HepG2 (cell line): ENCODE measurements around the gene DLX1. TPM values are rescaled to one million over a fixed set of nuclear protein-coding genes. Genes with fewer than 3 reads are reported as not detected.

ENCODE experiments used
- CENPT ChIP-seq: sonication (generic); formaldehyde crosslinking; IDR thresholded peaks from 2 replicates; pipeline ENCODE4 v1.8.0; 2022; ENCODE audit warnings: low read depth, mild to moderate bottlenecking, moderate library complexity, missing genetic modification reagents
- HOXA7 ChIP-seq: sonication (generic); formaldehyde crosslinking; IDR thresholded peaks from 2 replicates; pipeline ENCODE4 v1.8.1; 2022; ENCODE audit warnings: mild to moderate bottlenecking, missing genetic modification reagents, moderate library complexity
- MEIS1 ChIP-seq: sonication (generic); formaldehyde crosslinking; IDR thresholded peaks from 2 replicates; pipeline ENCODE4 v1.9.0; 2021; ENCODE audit warnings: mild to moderate bottlenecking, missing genetic modification reagents, moderate library complexity, borderline replicate concordance
- MXD4 ChIP-seq: IDR thresholded peaks from 2 replicates; pipeline ENCODE4 v1.6.1; 2016; ENCODE audit warnings: mild to moderate bottlenecking, missing biosample characterization, missing genetic modification reagents
- MZF1 ChIP-seq: sonication (generic); formaldehyde crosslinking; IDR thresholded peaks from 2 replicates; pipeline ENCODE4 v1.8.1; 2023; ENCODE audit warnings: mild to moderate bottlenecking, missing genetic modification reagents, borderline replicate concordance
- ONECUT2 ChIP-seq: sonication (generic); formaldehyde crosslinking; IDR thresholded peaks from 2 replicates; pipeline ENCODE4 v1.4.0; 2020; ENCODE audit warnings: missing genetic modification reagents
- TEAD3 ChIP-seq: optimal IDR thresholded peaks from 2 replicates; pipeline ENCODE3; 2016; ENCODE audit warnings: borderline replicate concordance
- ZBTB7A ChIP-seq: sonication (generic); formaldehyde crosslinking; IDR thresholded peaks from 2 replicates; pipeline ENCODE4 v1.8.0; 2022; ENCODE audit warnings: mild to moderate bottlenecking, missing genetic modification reagents
- ZHX2 ChIP-seq, 2 experiments: sonication (generic) in 1 of 2; formaldehyde crosslinking in 1 of 2; IDR thresholded peaks; 2 replicates each; pipeline versions ENCODE4 v1.6.1 to v1.9.0; 2014 to 2022; ENCODE audit warnings: antibody characterized with exemption in 1 of 2, borderline replicate concordance in 1 of 2, inconsistent platforms in 1 of 2, low read depth in 1 of 2, missing genetic modification reagents in 1 of 2
- ZNF543 ChIP-seq: sonication (generic); formaldehyde crosslinking; IDR thresholded peaks from 2 replicates; pipeline ENCODE4 v1.4.0; 2020; ENCODE audit warnings: mild to moderate bottlenecking, missing genetic modification reagents
- ZNF549 ChIP-seq: sonication (generic); formaldehyde crosslinking; IDR thresholded peaks from 2 replicates; pipeline ENCODE4 v1.5.0; 2020; ENCODE audit warnings: missing genetic modification reagents
- polyA plus RNA-seq, 8 experiments: library from polyadenylated mRNA; depleted of rRNA in 3 of 8; stranded (reverse) in 7 of 8; unstranded in 1 of 8; fragments of >200 nt; fragmentation: Illumina TruSeq in 4 of 8; extraction: Trizol in 4 of 8; gene quantifications; 2 replicates each; pipeline versions ENCODE4 v1.2.1 to v1.2.3, GENCODE V29; 2011 to 2016; ENCODE audit warnings: low read depth in 4 of 8, missing spikeins in 1 of 8, mixed read lengths in 1 of 8; ENCODE audit not compliant: insufficient read depth in 1 of 8
- total RNA-seq, 5 experiments: library from RNA; depleted of rRNA; stranded (reverse); fragments of >200 nt; fragmentation: Illumina TruSeq; extraction: Trizol; gene quantifications; 2 replicates each; pipeline ENCODE4 v1.2.3, GENCODE V29; 2016; ENCODE audit warnings: low read depth in 1 of 5
- TF ChIP-seq, protein P1 (sequence below): sonication (generic); formaldehyde crosslinking; conservative IDR thresholded peaks from 2 replicates; pipeline ENCODE4 v1.4.0; 2020; ENCODE audit warnings: missing genetic modification reagents
- TF ChIP-seq, protein P2 (sequence below): IDR thresholded peaks from 2 replicates; pipeline ENCODE4 v1.6.1; 2016
- TF ChIP-seq, protein P3 (sequence below): IDR thresholded peaks from 2 replicates; pipeline ENCODE4 v1.4.0; 2020; ENCODE audit warnings: mild to moderate bottlenecking, missing genetic modification reagents

Gene DLX1
- total and polyA plus RNA-seq, 2 of the 13 experiments (the other 11 are each of a cell fraction or from before 2014, with no cell fraction given) = 0.18 to 0.86 TPM

DNA sequence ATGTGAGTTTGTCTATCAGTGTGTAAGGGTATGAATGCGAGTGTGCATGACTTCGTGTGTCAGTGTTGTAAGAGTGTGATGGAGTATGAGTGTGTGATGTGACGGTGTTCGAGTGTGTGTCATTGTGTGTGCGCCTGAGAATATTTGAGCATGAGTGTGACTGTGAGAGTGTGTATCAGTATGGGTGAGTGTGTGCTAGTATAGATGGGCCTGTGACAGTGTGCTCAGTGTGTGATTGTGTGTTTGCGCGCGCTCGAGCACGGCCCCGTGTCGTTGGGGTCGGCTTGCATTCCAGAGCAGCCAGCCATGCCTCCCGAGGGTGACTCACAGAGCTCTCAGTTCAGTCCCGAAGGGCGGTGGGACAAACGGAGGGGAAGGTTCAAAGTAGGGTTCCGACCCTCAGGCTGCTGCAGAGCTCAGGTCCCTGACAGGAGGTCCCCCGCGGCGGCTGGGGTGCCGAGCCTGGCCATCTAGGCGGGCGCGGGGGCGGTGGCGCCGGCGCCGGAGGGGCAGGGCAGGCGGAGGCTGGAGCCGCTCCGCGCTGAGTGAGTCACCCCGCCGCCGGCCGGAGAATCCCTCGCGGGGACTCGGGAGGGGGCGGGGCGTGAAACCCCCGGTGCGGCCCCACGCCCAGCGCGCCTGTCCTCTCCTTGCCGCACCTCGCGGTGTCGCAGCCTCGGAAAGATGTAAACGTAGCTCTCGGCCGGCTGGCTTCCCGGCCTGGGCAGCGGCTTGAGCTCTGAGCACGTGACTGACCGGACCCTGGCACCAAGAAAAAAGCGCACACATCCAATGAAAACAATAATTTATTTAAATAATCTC, 13.6 kb downstream of the DLX1 start (continued):
- TF ChIP-seq MEIS1 (CRISPR knock-in tag) = no peak
- peak; percentile 88 for TF ChIP-seq TEAD3 (CRISPR knock-in tag)
- TF ChIP-seq HOXA7 (CRISPR knock-in tag) = no peak
- TF ChIP-seq MZF1 (CRISPR knock-in tag) = no peak
- TF ChIP-seq ZNF543 (CRISPR knock-in tag) = no peak
- peak; percentile 72 for TF ChIP-seq ZBTB7A (CRISPR knock-in tag)
- 0 out of 2 replicates have a peak, but pooled peaks have one; percentile 37 for TF ChIP-seq MXD4 (CRISPR knock-in tag)
- TF ChIP-seq, protein P1, sequence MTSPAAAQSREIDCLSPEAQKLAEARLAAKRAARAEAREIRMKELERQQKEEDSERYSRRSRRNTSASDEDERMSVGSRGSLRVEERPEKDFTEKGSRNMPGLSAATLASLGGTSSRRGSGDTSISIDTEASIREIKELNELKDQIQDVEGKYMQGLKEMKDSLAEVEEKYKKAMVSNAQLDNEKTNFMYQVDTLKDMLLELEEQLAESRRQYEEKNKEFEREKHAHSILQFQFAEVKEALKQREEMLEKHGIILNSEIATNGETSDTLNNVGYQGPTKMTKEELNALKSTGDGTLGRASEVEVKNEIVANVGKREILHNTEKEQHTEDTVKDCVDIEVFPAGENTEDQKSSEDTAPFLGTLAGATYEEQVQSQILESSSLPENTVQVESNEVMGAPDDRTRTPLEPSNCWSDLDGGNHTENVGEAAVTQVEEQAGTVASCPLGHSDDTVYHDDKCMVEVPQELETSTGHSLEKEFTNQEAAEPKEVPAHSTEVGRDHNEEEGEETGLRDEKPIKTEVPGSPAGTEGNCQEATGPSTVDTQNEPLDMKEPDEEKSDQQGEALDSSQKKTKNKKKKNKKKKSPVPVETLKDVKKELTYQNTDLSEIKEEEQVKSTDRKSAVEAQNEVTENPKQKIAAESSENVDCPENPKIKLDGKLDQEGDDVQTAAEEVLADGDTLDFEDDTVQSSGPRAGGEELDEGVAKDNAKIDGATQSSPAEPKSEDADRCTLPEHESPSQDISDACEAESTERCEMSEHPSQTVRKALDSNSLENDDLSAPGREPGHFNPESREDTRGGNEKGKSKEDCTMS (CRISPR knock-in tag) = no peak
- no peak for TF ChIP-seq ZNF549
- TF ChIP-seq, protein P2, sequence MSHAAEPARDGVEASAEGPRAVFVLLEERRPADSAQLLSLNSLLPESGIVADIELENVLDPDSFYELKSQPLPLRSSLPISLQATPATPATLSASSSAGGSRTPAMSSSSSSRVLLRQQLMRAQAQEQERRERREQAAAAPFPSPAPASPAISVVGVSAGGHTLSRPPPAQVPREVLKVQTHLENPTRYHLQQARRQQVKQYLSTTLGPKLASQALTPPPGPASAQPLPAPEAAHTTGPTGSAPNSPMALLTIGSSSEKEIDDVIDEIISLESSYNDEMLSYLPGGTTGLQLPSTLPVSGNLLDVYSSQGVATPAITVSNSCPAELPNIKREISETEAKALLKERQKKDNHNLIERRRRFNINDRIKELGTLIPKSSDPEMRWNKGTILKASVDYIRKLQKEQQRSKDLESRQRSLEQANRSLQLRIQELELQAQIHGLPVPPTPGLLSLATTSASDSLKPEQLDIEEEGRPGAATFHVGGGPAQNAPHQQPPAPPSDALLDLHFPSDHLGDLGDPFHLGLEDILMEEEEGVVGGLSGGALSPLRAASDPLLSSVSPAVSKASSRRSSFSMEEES (CRISPR knock-in tag) = no peak
- TF ChIP-seq CENPT = 0 out of 2 replicates have a peak, but pooled peaks have one; percentile 11
- TF ChIP-seq ONECUT2 (CRISPR knock-in tag) = no peak
- TF ChIP-seq, protein P3, sequence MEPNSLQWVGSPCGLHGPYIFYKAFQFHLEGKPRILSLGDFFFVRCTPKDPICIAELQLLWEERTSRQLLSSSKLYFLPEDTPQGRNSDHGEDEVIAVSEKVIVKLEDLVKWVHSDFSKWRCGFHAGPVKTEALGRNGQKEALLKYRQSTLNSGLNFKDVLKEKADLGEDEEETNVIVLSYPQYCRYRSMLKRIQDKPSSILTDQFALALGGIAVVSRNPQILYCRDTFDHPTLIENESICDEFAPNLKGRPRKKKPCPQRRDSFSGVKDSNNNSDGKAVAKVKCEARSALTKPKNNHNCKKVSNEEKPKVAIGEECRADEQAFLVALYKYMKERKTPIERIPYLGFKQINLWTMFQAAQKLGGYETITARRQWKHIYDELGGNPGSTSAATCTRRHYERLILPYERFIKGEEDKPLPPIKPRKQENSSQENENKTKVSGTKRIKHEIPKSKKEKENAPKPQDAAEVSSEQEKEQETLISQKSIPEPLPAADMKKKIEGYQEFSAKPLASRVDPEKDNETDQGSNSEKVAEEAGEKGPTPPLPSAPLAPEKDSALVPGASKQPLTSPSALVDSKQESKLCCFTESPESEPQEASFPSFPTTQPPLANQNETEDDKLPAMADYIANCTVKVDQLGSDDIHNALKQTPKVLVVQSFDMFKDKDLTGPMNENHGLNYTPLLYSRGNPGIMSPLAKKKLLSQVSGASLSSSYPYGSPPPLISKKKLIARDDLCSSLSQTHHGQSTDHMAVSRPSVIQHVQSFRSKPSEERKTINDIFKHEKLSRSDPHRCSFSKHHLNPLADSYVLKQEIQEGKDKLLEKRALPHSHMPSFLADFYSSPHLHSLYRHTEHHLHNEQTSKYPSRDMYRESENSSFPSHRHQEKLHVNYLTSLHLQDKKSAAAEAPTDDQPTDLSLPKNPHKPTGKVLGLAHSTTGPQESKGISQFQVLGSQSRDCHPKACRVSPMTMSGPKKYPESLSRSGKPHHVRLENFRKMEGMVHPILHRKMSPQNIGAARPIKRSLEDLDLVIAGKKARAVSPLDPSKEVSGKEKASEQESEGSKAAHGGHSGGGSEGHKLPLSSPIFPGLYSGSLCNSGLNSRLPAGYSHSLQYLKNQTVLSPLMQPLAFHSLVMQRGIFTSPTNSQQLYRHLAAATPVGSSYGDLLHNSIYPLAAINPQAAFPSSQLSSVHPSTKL (CRISPR knock-in tag) = peak; percentile 57
- 0 out of 2 replicates have a peak, but pooled peaks have one; percentile 24 for TF ChIP-seq ZHX2 (IDR thresholded peaks at IDR 0.05; ENCODE audit: low read depth)
- TF ChIP-seq ZHX2 (CRISPR knock-in tag; IDR thresholded peaks at IDR 0.05; ENCODE audit: borderline replicate concordance) = no peak
